GM23248 (cell line): Measurements from ENCODE around the gene SPRED3.

Source experiments
- EZH2 ChIP-seq: fragments of 200-600 bp; sonication (generic); IDR thresholded peaks from 2 replicates; pipeline ENCODE4 v1.6.1; 2018; ENCODE audit warnings: antibody characterized with exemption, mild to moderate bottlenecking; ENCODE audit not compliant: insufficient read depth, poor library complexity, severe bottlenecking
- EZH2phosphoT487 ChIP-seq: fragments of 200-600 bp; sonication (generic); IDR thresholded peaks from 2 replicates; pipeline ENCODE4 v1.6.1; 2018; ENCODE audit warnings: antibody characterized with exemption, moderate library complexity, mild to moderate bottlenecking, low read depth; ENCODE audit not compliant: insufficient read depth

- TF ChIP-seq EZH2 = no peak
- no peak for TF ChIP-seq EZH2phosphoT487
These were observed 44.8 kb downstream of the SPRED3 start, which contains the start of gene RYR1 for GRCh38 chr19:38433268-38433733.
